ENCODE measurements around the gene AGAP3.

The AGAP3 gene

GRCh38 chr7:151150388-151150787, 64.1 kb downstream of the AGAP3 start:
- H3K9ac ChIP-seq (ENCODE audit: insufficient read length, low read depth): no peak overlapping the region
- DNase-seq (ENCODE audit: low read depth, low spot score): no peak
- H3K4me1 ChIP-seq (ENCODE audit: insufficient read depth, insufficient read length): no peaks in the 10 kb centered on the region
- H3K36me3 ChIP-seq (ENCODE audit: insufficient read depth, insufficient read length, low read length): no peaks in the 10 kb centered on the region
- H3K4me3 ChIP-seq (ENCODE audit: insufficient read length, low read depth): no peak overlapping the region
- TF ChIP-seq ZNF274 (IDR thresholded peaks at IDR 0.05; ENCODE audit: low read depth, low read length) (no peak), YY1 (IDR thresholded peaks at IDR 0.05; ENCODE audit: insufficient read depth, insufficient read length) (no peak)
- H3K27me3 ChIP-seq (ENCODE audit: insufficient read depth, insufficient read length): peaks cover 7% of the 10 kb centered on the region
- no peaks in the 10 kb centered on the region for H3K9me3 ChIP-seq (ENCODE audit: insufficient read depth, low read length)

GRCh38 chr7:151152643-151153513, 66.6 kb downstream of the AGAP3 start:
- Histone ChIP-seq H3K36me3 (ENCODE audit: insufficient read depth, insufficient read length, low read length) (no peaks in the 10 kb centered on the region), H3K9me3 (ENCODE audit: insufficient read depth, low read length) (no peaks in the 10 kb centered on the region), H3K4me1 (ENCODE audit: insufficient read depth, insufficient read length) (no peaks in the 10 kb centered on the region), H3K27me3 (ENCODE audit: insufficient read depth, insufficient read length) (peaks cover 11% of the 10 kb centered on the region), H3K4me3 (ENCODE audit: insufficient read length, low read depth) (no peak overlapping the region), H3K9ac (ENCODE audit: insufficient read length, low read depth) (no peak overlapping the region)
- DNase-seq (ENCODE audit: low read depth, low spot score): no peak
- TF ChIP-seq YY1 (IDR thresholded peaks at IDR 0.05; ENCODE audit: insufficient read depth, insufficient read length) (no peak), SUZ12 (IDR thresholded peaks at IDR 0.05; ENCODE audit: extremely low read depth, insufficient read depth, insufficient read length) (no peak), ZNF274 (IDR thresholded peaks at IDR 0.05; ENCODE audit: low read depth, low read length) (no peak)

- DNase-seq (ENCODE audit: low read depth, low spot score): no peak
- Histone ChIP-seq H3K36me3 (ENCODE audit: insufficient read depth, insufficient read length, low read length) (no peaks in the 10 kb centered on the region), H3K27me3 (ENCODE audit: insufficient read depth, insufficient read length) (peaks cover 31% of the 10 kb centered on the region), H3K4me1 (ENCODE audit: insufficient read depth, insufficient read length) (no peaks in the 10 kb centered on the region), H3K9ac (ENCODE audit: insufficient read length, low read depth) (no peak overlapping the region), H3K9me3 (ENCODE audit: insufficient read depth, low read length) (no peaks in the 10 kb centered on the region), H3K4me3 (ENCODE audit: insufficient read length, low read depth) (no peak overlapping the region)
- TF ChIP-seq YY1 (IDR thresholded peaks at IDR 0.05; ENCODE audit: insufficient read depth, insufficient read length) (no peak), ZNF274 (IDR thresholded peaks at IDR 0.05; ENCODE audit: low read depth, low read length) (no peak), SUZ12 (IDR thresholded peaks at IDR 0.05; ENCODE audit: extremely low read depth, insufficient read depth, insufficient read length) (no peak)
Measured at GRCh38 chr7:151157645-151158329, 71.5 kb downstream of the AGAP3 start.

GRCh38 chr7:151161757-151162156, 75.5 kb downstream of the AGAP3 start:
- no peaks in the 10 kb centered on the region for H3K36me3 ChIP-seq (ENCODE audit: insufficient read depth, insufficient read length, low read length)
- TF ChIP-seq ZNF274 (IDR thresholded peaks at IDR 0.05; ENCODE audit: low read depth, low read length): no peak
- no peak for TF ChIP-seq YY1 (IDR thresholded peaks at IDR 0.05; ENCODE audit: insufficient read depth, insufficient read length)
- no peak for TF ChIP-seq SUZ12 (IDR thresholded peaks at IDR 0.05; ENCODE audit: extremely low read depth, insufficient read depth, insufficient read length)
- DNase-seq (ENCODE audit: low read depth, low spot score): no peak
- H3K27me3 ChIP-seq (ENCODE audit: insufficient read depth, insufficient read length): peaks cover 65% of the 10 kb centered on the region
- no peaks in the 10 kb centered on the region for H3K9me3 ChIP-seq (ENCODE audit: insufficient read depth, low read length)
- no peaks in the 10 kb centered on the region for H3K4me1 ChIP-seq (ENCODE audit: insufficient read depth, insufficient read length)
- H3K4me3 ChIP-seq (ENCODE audit: insufficient read length, low read depth): no peak overlapping the region
- H3K9ac ChIP-seq (ENCODE audit: insufficient read length, low read depth): no peak overlapping the region

DNA sequence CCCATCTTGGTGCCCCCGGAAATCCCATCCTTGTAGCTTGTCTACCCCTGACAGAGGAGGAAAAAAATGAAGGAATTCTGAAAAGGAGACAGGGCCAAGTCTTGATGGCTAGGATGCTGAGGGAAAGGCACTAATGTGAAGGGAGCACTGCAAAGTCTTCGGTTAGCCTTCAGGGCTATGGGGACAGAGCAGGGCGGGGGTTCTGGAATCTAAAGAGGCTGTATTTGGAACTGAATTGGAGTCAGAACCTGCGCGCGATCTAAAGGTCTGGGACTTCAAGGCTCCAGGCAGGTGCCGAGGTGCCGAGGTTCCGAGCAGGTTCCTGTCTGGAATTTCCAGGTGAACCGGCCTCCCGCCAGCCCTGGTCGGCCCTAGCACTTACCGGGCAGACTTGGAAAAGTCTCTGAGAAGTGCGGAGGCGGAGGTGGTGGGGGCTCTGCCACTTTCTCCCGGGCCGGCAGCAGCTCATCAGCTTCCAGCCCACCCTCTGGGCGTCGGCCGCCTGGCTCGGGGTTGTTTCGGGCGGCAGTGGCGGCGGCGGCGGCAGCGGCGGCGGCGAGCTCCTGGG, 80.4 kb downstream of the AGAP3 start:
- H3K4me3 ChIP-seq (ENCODE audit: insufficient read length, low read depth): peak overlapping the region; percentile 39
- no peaks in the 10 kb centered on the region for H3K36me3 ChIP-seq (ENCODE audit: insufficient read depth, insufficient read length, low read length)
- H3K27me3 ChIP-seq (ENCODE audit: insufficient read depth, insufficient read length): peaks cover 82% of the 10 kb centered on the region
- TF ChIP-seq SUZ12 (IDR thresholded peaks at IDR 0.05; ENCODE audit: extremely low read depth, insufficient read depth, insufficient read length): no peak
- H3K9me3 ChIP-seq (ENCODE audit: insufficient read depth, low read length): no peaks in the 10 kb centered on the region; the same call in 1 of the 2 replicates
- H3K4me1 ChIP-seq (ENCODE audit: insufficient read depth, insufficient read length): no peaks in the 10 kb centered on the region
- no peak for DNase-seq (ENCODE audit: low read depth, low spot score)
- H3K9ac ChIP-seq (ENCODE audit: insufficient read length, low read depth): peak overlapping the region; percentile 21

DNA sequence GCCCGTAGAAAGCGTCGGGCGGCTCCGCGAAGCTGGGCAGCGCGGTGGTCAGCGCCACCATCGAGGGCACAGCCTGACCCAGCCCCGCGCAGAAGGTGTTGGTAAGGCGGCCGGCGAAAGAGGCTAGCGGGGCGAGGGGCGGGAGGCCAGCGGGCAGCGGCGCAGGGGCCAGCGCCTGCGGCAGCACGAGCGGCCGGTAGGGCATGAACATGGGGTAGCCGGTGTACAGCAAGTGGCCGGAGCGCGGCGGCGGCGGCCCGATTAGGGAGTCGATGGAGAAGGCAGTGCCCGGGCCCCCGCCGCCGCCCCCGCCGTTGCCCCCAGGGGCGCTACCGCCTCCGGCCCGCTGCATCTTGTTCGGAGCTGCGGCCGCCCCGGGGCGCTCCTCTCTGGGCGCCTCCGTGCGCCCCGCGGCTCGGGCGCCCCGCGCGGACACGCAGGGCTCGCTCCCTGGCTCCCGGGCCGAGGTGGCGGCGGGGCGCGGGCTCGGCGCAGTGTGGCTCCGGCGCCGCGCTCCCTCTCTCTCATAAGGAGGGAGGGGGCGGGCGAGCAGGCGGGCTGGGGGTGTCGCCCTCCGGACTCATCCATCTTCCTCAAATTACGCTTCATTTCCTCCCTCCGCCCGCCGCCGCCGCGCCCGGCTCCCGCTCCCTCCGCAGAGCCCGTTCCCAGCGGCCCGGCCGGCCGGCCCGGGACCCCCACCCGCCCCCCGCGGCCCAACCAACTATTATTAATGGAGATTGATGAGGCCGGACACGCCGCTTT, 81.1 kb downstream of the AGAP3 start, which contains the start of gene GBX1:
TSS of gene GBX1 (minus strand) at position 498 of the 765 bp plus-strand sequence. CDS start at position 352, 146 bp downstream.
- Histone ChIP-seq H3K27me3 (ENCODE audit: insufficient read depth, insufficient read length) (peaks cover 77% of the 10 kb centered on the region), H3K4me3 (ENCODE audit: insufficient read length, low read depth) (peak within 1 kb of the TSS; percentile 39), H3K36me3 (ENCODE audit: insufficient read depth, insufficient read length, low read length) (no peaks in the 10 kb centered on the region), H3K4me1 (ENCODE audit: insufficient read depth, insufficient read length) (no peaks in the 10 kb centered on the region), H3K9ac (ENCODE audit: insufficient read length, low read depth) (peak within 1 kb of the TSS; percentile 64), H3K9me3 (ENCODE audit: insufficient read depth, low read length) (peaks cover 6% of the 10 kb centered on the region; the same call in 1 of the 2 replicates)
- DNase-seq (ENCODE audit: low read depth, low spot score): no peak
- TF ChIP-seq ZNF274 (IDR thresholded peaks at IDR 0.05; ENCODE audit: low read depth, low read length) (no peak), YY1 (IDR thresholded peaks at IDR 0.05; ENCODE audit: insufficient read depth, insufficient read length) (no peak), SUZ12 (IDR thresholded peaks at IDR 0.05; ENCODE audit: extremely low read depth, insufficient read depth, insufficient read length) (no peak)
